GM12891 (cell line): ENCODE data around the gene BSND.

ENCODE experiments used
- DNase-seq: peaks from one replicate; pipeline ENCODE4 v3.0.0; 2011; ENCODE audit warnings: low spot score; ENCODE audit not compliant: insufficient read length
- FAIRE-seq: peaks from 2 replicates; lab custom pipeline; 2011; peaks lifted over from hg19 to GRCh38; lab: Jason Lieb, UNC
- PAX5 ChIP-seq: IDR thresholded peaks from 2 replicates; pipeline ENCODE4 v1.6.1; 2011; ENCODE audit warnings: low read length, moderate library complexity, mild to moderate bottlenecking; ENCODE audit not compliant: insufficient read depth, severe bottlenecking
- POLR2A ChIP-seq: IDR thresholded peaks from 2 replicates; pipeline ENCODE4 v1.6.1; 2011; ENCODE audit warnings: low read depth, low read length, control low read depth
- POLR2AphosphoS5 ChIP-seq: IDR thresholded peaks from 2 replicates; pipeline ENCODE4 v1.6.1; 2011; ENCODE audit warnings: low read depth, low read length, control low read depth
- POU2F2 ChIP-seq: IDR thresholded peaks from 2 replicates; pipeline ENCODE4 v1.6.1; 2011; ENCODE audit warnings: low read depth, mild to moderate bottlenecking, control low read depth, low read length, moderate library complexity
- SPI1 ChIP-seq: IDR thresholded peaks from 2 replicates; pipeline ENCODE4 v1.6.1; 2011; ENCODE audit warnings: low read depth, low read length, control low read depth
- TAF1 ChIP-seq: IDR thresholded peaks from 2 replicates; pipeline ENCODE4 v1.6.1; 2011; ENCODE audit warnings: low read depth, low read length, control low read depth

BSND gene

DNA sequence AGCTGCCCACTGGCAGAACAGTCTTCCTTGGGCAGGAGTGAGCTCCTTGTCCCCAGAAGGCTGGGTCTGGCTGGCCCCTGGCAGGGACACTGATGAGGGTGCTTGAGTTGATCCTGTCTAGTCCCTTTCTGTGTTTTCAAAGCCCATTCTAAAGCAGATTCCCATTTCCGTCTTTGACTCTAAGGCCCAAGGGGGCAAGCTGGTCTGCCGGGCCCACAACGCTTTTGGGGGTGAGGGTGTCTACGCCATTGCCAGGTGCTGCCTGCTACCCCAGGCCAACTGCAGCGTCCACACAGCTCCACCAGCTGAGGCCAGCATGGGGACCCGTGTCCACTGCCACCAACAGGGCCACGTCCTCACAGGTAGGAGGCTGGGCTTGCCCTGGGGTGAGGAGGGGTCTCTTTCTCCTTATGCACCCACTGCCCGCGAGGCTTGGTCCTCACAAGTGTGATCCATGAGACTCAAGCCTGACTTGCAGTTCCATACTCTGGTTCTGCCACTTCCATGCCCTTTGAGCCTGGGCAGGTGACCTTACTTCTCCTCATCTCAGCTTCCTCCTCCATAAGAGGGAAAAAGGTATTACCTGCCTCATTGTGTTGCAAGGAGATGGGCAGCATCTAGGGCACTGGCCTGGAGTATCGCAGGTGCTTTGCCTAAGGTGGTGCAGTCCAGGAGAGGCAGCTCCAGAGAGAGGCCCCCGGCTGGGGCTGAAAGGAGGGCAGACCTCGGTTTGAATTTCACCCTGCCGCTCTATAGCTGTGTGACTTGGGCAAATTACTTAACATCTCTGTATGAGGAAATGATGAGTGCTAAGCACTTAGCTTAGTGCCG lies 60.8 kb downstream of the BSND start:
- FAIRE-seq (no peak), DNase-seq (no peak)
- TF ChIP-seq POLR2A (no peak), POU2F2 (no peak), POLR2AphosphoS5 (no peak), SPI1 (no peak), TAF1 (no peak), PAX5 (no peak)

DNA sequence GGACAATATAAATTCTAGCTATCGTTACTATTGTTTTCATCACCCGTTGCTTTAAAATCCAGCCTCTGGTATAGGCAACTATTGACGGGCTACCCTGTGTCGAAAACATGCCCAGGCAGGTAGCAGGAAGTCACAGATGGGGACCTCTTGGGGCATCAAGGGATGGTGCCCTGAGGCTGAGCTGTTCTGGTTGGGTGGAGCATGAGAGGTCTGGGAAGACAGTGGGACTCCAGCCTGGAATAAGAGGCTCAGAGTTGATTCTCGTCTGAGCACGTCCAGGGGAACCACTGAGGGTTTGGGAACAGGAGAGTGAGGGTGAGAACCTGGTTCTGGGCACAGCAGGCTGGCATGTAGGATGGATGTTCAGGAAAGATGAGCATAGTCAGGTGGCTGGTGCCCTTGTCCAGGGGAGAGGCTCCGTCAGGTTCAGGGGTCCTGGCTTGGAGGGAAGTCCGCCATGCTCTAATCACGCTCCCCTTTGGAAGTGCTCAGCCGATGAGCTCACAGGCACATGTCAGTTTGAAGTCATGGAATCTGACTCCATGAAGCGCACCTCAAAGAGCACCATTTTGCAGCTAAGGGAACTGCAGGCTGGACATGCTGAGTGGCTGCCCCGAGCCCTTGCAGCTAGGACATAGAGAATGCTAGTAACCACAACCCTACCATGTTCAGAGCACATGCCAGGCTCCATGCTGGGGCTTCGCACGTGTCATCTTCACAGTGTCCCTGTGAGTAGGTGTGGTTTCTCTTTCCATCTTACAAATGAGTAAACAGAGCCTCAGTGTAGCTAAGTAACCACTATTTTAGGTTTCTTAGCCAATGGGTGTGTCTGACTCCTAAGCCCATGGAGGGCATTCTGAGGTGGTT lies 61.6 kb downstream of the BSND start:
- DNase-seq (no peak), FAIRE-seq (peak; percentile 57)
- TF ChIP-seq PAX5: no peak
- no peak for TF ChIP-seq TAF1
- TF ChIP-seq POU2F2: no peak
- no peak for TF ChIP-seq POLR2A
- no peak for TF ChIP-seq SPI1
- TF ChIP-seq POLR2AphosphoS5: no peak

DNA sequence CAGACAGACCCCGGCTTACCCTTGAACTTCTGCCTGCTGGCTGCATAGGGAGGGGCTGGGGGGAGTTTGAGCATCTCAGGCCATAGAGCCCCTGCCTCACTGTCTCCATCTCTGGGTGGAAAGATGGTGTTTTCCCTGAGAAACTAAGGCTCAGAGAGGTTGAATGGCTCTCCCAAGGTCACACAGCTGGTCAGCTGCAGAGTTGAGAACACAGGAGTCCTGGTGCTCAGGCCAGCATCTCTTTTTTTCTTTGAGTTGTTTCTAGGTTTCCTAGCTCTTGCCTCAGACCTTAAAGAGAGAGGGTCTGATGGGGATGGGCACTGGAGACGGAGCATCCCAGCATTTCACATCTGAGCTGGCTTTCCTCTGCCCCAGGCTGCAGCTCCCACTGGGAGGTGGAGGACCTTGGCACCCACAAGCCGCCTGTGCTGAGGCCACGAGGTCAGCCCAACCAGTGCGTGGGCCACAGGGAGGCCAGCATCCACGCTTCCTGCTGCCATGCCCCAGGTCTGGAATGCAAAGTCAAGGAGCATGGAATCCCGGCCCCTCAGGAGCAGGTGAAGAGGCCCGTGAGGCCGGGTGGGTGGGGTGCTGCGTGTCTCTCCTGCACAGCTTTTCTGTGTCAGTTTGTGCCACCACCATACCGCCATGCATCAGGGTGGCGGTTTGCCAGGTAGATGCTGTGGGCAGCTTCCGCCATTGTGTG lies 62.4 kb downstream of the BSND start:
- DNase-seq (no peak), FAIRE-seq (no peak)
- no peak for TF ChIP-seq SPI1
- no peak for TF ChIP-seq PAX5
- no peak for TF ChIP-seq POU2F2
- TF ChIP-seq POLR2A: no peak
